Stimulated activated effector memory CD8-positive, alpha-beta T cell treated with anti-CD3 and anti-CD28 coated beads, Interleukin-12 subunit alpha, Interleukin-12 subunit beta, amount 100 ng/mL, for 72 hours (primary cell): ENCODE results near the gene EMP1.

Experiments used
- ATAC-seq: fragments of 150-1000 bp; cut with Tn5 transposase; 2 replicates; pipeline ENCODE4 v1.10.0; 2021
- DNase-seq, 2 donors: peaks; one replicate each; pipeline ENCODE4 v3.0.0; 2021 to 2022; ENCODE audit warnings: low spot score in 2 of 2
- H3K27ac Mint-ChIP-seq: one replicate; pipeline ENCODE4 v1.8.0; 2022; ENCODE audit warnings: mild to moderate bottlenecking, mixed read lengths
- H3K36me3 Mint-ChIP-seq: one replicate; pipeline ENCODE4 v1.8.0; 2022; ENCODE audit warnings: mild to moderate bottlenecking, mixed read lengths
- H3K4me1 Mint-ChIP-seq: one replicate; pipeline ENCODE4 v1.8.0; 2022; ENCODE audit warnings: mixed read lengths
- H3K4me3 Mint-ChIP-seq: one replicate; pipeline ENCODE4 v1.8.0; 2022; ENCODE audit warnings: mild to moderate bottlenecking, mixed read lengths
- H3K9me3 Mint-ChIP-seq: one replicate; pipeline ENCODE4 v1.8.0; 2022; ENCODE audit warnings: mixed read lengths

The EMP1 gene

GRCh38 chr12:13167226-13167625 is 29.3 kb upstream of the EMP1 start:
- H3K4me1 Mint-ChIP-seq = peaks cover 17% of the 10 kb centered on the region
- no peak overlapping the region for H3K4me3 Mint-ChIP-seq
- ATAC-seq = no peak
- H3K36me3 Mint-ChIP-seq = no peaks in the 10 kb centered on the region
- no peaks in the 10 kb centered on the region for H3K9me3 Mint-ChIP-seq
- H3K27ac Mint-ChIP-seq = no peak overlapping the region
- no peak for DNase-seq

DNA sequence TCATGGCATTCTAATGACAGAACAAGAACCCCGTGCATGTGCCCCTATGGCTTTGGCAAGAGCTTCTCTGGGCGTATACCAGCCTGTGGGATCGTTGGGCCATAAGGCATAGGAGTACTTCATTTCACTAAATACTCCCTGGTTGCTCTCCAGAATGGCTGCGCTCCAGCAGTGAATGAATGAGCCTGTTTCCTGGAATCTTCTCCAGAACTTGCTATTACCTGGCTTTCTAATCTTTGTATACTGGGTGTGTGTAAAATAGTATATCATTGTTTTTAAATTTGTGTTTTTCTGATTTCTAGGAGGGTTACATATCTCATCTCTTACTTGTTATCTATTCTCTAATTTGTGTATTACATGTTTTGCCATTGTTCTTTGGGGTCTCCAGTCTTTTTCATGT is 28.6 kb upstream of the EMP1 start:
- H3K27ac Mint-ChIP-seq = no peak overlapping the region
- no peak overlapping the region for H3K4me3 Mint-ChIP-seq
- DNase-seq (no peak), ATAC-seq (no peak)
- H3K4me1 Mint-ChIP-seq = peaks cover 21% of the 10 kb centered on the region
- no peaks in the 10 kb centered on the region for H3K36me3 Mint-ChIP-seq
- no peaks in the 10 kb centered on the region for H3K9me3 Mint-ChIP-seq

GRCh38 chr12:13169272-13169671 is 27.3 kb upstream of the EMP1 start:
- no peaks in the 10 kb centered on the region for H3K9me3 Mint-ChIP-seq
- ATAC-seq (no peak), DNase-seq (no peak)
- H3K36me3 Mint-ChIP-seq = no peaks in the 10 kb centered on the region
- no peak overlapping the region for H3K4me3 Mint-ChIP-seq
- H3K27ac Mint-ChIP-seq = no peak overlapping the region
- H3K4me1 Mint-ChIP-seq = peaks cover 35% of the 10 kb centered on the region

DNA sequence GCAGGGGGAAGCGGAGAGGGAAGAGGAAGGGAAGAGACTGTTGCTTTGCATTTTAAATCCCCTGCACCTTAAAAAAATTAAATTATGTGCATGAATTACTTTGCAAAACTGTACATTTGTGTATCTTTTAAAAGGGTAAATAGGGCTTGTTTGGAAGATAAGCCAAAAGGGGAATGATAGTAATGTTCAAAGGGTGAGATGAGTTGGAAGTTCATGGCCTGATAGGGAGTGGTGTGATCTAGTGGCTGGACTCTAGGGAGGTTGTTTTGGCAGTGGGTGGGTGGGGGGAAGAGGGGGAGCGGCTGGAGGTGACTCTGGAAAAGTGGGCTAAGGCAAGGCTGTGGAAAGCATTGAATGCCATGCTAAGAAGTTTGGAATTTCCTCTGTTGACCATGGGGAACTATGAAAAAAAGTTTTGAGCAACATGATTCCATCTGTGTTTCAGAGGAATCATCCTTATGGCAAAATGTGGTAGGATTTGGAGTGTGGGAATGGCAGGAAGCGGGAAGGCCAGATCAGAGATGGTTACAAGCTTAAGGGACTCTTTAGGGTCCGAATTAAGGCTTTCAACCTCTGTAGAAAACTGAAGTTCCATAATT is 25.5 kb upstream of the EMP1 start:
- Mint-ChIP-seq H3K9me3 (no peaks in the 10 kb centered on the region), H3K4me1 (peaks cover 20% of the 10 kb centered on the region), H3K36me3 (no peaks in the 10 kb centered on the region), H3K27ac (no peak overlapping the region), H3K4me3 (no peak overlapping the region)
- DNase-seq (no peak), ATAC-seq (no peak)

DNA sequence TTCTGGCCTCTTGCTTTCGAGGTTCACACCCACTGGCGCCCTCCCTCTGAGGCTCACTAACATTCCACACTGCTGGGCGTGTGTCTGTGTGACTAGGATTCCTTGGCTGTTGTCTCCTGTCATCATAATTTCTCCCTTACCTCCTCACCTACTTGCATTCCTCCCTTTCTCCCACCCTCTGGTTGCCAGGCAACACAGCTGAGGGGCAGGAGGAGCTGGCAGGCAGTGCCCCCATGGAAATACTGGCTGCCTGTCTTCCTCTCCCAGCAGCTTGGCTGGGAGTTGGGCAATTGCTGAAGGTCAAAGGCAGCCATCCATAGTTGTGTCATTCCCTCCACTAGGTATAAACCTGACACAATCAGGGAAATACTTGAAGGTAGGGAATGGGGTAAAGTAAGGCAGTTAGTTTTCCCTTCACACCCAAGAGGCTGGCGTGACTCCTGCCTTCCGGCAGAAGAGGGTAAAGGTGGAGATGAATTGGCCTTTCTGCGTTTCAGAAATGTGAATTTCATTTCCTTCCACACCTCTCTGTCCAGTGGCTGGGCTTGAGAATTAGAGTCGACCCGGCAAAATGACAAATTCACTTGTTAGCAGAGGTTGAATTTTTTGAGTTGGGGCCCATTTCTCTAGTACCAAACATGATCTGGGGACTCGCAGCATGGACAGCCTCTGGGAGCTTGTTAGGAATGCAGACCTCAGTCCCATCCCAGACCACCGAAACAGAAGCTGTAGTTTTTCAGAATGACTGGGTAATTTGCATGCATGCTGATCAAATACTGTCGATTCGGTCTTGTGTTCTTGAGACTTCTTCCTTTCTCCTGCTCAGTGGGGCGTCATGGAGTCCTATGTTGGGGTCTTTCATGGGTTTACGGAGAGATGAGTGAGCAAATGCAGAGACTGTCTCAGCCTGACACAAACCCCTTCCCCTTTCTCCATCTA is 24.3 kb upstream of the EMP1 start:
- ATAC-seq (no peak), DNase-seq (no peak)
- H3K36me3 Mint-ChIP-seq = no peaks in the 10 kb centered on the region
- no peak overlapping the region for H3K27ac Mint-ChIP-seq
- peaks cover 18% of the 10 kb centered on the region for H3K4me1 Mint-ChIP-seq
- no peaks in the 10 kb centered on the region for H3K9me3 Mint-ChIP-seq
- H3K4me3 Mint-ChIP-seq = no peak overlapping the region

DNA sequence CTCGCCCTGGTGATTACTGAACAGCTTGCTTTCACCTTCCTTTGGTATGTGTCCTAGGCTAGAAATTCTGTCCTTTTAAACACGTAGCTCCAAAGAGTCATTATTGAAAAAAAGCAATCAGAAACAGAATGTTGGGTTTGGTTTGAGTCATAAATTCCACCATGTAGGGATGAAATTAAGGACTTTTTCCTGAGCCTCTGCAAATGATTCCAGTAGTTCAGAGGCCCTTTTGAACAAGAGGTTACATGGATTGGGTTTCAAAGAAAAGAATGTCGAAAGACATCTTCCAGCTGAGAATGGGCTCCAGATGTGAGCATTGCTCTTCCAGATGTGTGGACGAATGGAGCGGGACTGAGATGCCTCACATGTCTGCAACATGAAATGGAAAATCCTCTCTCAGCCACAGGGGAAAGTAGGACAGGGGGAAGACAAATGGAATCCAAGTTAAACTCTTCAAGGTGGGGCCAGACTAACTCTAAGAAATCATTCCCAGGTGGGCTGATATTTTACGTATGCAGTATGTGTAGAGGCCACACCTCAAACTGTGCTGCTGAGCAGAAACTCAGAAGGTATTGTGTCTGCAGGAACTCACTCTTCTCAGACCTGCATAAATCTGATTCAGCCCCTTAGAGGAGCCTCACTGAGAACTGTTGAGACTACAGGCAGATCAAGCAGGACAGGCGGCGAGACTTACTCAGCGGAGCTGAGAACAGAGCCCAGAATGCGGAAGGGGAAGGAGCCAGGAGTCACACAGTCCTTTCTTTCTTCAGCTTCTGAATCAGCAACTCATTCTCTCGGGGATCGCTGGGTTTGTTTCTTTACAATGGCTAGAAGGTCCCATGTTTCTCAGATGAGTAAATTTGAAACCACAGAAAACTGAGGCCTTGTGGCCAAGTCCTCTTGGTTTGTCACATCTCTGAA is 23.3 kb upstream of the EMP1 start:
- H3K9me3 Mint-ChIP-seq = no peaks in the 10 kb centered on the region
- H3K36me3 Mint-ChIP-seq = no peaks in the 10 kb centered on the region
- no peak overlapping the region for H3K4me3 Mint-ChIP-seq
- ATAC-seq (peak; percentile 97), DNase-seq (peak in 1 of 2 donors; percentile 67)
- H3K4me1 Mint-ChIP-seq = peaks cover 27% of the 10 kb centered on the region
- no peak overlapping the region for H3K27ac Mint-ChIP-seq

DNA sequence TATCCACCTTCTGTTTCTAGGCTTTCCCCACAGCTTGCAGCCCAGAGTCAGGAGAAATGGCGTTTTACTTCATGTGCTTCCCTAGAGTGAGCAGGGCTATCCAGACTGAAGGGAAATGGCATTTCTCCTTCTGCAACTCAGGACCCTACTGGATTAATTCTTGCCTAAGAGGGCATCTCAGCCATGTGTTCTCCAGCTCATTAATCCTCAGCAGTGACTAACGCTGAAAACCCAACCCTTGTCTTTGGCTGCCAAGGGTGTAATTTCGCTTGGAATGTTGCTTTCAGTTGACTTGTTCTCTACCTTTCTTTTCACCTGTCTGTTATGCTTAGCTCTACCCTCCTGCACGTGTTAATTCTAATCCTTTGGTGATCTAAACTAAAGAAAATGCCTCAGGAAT is 21.0 kb upstream of the EMP1 start:
- Mint-ChIP-seq H3K4me1 (peaks cover 43% of the 10 kb centered on the region), H3K27ac (no peak overlapping the region)

DNA sequence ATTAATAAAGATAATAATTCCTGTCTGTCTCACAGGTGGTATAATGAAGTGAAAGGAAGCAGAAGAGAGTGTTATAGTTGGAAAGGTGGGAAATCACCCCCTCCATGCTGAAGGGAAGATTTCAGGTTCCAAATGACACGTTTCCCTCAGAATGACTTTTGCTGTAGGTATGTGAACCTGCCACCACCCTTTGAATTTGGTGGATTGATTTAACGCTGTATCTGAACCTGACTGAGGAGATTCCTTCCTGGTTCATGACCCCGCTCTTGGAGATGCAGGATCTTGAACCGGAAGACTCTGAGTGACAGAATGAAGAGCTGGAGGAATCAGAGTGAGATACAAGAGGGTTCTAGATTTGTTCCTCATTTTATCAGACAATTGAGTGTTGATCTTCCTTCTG is 20.3 kb upstream of the EMP1 start:
- Mint-ChIP-seq H3K4me1 (peaks cover 43% of the 10 kb centered on the region), H3K4me3 (no peak overlapping the region), H3K9me3 (no peaks in the 10 kb centered on the region), H3K36me3 (no peaks in the 10 kb centered on the region), H3K27ac (no peak overlapping the region)
- ATAC-seq (no peak), DNase-seq (no peak)

More for the DNA sequence above, 21.0 kb upstream of the EMP1 start:
- H3K4me3 Mint-ChIP-seq = no peak overlapping the region
- no peaks in the 10 kb centered on the region for H3K9me3 Mint-ChIP-seq
- DNase-seq (no peak), ATAC-seq (no peak)
- no peaks in the 10 kb centered on the region for H3K36me3 Mint-ChIP-seq

- H3K4me1 Mint-ChIP-seq = peaks cover 49% of the 10 kb centered on the region
- H3K4me3 Mint-ChIP-seq = no peak overlapping the region
- H3K36me3 Mint-ChIP-seq = no peaks in the 10 kb centered on the region
- ATAC-seq (no peak), DNase-seq (no peak)
- no peak overlapping the region for H3K27ac Mint-ChIP-seq
- H3K9me3 Mint-ChIP-seq = no peaks in the 10 kb centered on the region
Observed at GRCh38 chr12:13177373-13177772, 19.2 kb upstream of the EMP1 start.

GRCh38 chr12:13177906-13178305 is 18.6 kb upstream of the EMP1 start:
- peaks cover 45% of the 10 kb centered on the region for H3K4me1 Mint-ChIP-seq

GRCh38 chr12:13178568-13179210 is 17.8 kb upstream of the EMP1 start:
- Mint-ChIP-seq H3K4me1 (peaks cover 39% of the 10 kb centered on the region), H3K36me3 (no peaks in the 10 kb centered on the region), H3K27ac (no peak overlapping the region), H3K4me3 (peak overlapping the region; percentile 65), H3K9me3 (no peaks in the 10 kb centered on the region)
- ATAC-seq (no peak), DNase-seq (no peak)

More at GRCh38 chr12:13177906-13178305, 18.6 kb upstream of the EMP1 start:
- Mint-ChIP-seq H3K27ac (no peak overlapping the region), H3K9me3 (no peaks in the 10 kb centered on the region), H3K4me3 (no peak overlapping the region), H3K36me3 (no peaks in the 10 kb centered on the region)
- no peak for DNase-seq
- ATAC-seq = no peak

DNA sequence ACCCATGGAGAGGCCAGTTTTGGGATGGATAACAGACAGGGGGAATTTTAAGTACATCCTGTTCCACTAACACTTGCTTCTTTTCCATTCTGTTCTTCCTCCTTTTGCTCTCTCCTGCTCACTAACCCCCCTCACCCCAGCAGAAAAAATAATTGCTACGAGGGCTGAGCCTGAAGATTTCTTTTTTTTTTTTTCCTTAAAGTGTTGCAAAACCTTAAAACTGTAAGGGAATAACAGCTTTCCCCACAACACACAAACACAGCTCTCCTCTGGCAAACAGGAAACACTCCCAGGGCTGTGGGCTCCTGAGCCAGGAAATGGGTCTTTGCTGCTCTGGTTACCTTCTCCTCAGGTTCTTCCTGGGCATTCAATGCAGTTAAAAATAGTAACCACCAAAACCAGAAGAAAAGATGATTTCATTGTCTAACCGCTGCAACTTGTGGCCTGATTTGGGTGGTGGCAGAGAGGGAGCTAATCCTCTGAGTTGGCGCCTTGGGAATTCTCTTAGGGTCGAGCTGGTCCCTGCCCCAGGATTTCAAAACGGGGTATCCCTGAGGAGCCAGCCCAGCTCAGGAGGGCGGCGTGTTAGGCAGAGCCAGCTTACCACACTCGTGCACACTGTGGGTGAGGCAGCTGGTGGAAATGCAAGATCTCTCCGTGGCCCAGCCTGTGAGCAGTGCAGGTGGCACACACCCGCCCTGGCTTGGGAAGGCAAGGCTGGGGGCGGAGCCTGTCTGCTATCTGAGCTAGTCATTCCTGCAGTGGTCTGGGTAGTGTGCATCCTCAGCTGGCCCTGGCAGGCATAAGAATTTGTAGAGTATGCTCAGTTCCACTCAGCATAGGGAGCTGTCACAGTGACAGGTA is 17.1 kb upstream of the EMP1 start:
- DNase-seq (peak; percentile 37 to 61), ATAC-seq (peak; percentile 93)
- no peak overlapping the region for H3K27ac Mint-ChIP-seq
- peak overlapping the region; percentile 65 for H3K4me3 Mint-ChIP-seq
- H3K9me3 Mint-ChIP-seq = no peaks in the 10 kb centered on the region
- H3K4me1 Mint-ChIP-seq = peaks cover 39% of the 10 kb centered on the region
- no peaks in the 10 kb centered on the region for H3K36me3 Mint-ChIP-seq

DNA sequence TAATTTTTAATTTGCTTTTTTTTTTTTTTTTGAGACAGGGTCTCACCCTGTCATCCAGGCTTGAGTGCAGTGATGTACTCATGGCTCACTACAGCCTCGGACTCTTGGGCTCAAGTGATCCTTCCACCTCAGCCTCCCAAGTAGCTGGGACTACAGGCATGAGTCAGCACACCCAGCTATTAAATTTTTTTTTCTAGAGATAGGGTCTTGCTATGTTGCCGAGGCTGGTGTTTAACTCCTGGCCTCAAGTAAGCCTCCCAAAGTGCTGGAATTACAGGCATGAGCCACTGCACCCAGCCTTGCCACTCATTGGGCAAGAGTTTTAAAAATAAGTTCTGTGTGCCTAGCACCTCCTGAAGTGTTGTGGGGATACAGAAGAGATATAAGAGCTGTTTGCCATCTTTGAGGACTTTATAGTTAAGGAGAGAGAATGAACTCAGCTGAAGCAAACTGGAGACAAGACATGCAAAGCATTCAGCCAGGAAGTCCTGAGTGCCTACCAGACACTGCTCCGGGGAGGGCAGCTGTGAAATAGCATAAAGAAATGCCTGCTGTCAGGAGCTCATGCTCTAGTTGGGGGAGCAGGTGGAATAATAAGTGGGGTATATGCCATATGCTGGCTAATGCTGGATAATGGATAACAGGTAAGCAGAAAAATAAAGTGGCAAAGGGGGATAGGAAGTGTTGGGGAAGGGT is 15.0 kb upstream of the EMP1 start:
- H3K9me3 Mint-ChIP-seq = no peaks in the 10 kb centered on the region
- DNase-seq (no peak), ATAC-seq (no peak)
- no peak overlapping the region for H3K4me3 Mint-ChIP-seq
- no peak overlapping the region for H3K27ac Mint-ChIP-seq
- no peaks in the 10 kb centered on the region for H3K36me3 Mint-ChIP-seq
- peaks cover 40% of the 10 kb centered on the region for H3K4me1 Mint-ChIP-seq

DNA sequence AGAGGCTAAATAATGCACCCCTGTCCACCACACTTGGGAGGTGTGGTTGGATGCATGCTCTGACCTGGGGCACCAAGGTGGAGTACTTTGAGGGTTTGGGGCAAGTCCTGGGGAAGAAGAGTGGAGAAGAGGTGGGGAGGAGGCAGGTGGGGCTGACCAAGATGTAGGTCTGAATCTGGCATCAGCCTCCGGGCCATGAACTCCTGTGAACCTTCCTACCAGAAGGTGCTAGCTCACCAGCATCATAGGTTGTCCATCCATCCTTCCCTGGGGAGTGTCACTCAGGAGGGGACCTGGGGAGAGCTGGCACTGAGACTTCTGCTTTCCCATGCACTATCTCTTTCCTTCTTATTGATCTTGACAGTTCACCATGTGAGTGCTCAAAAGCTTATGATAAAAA is 13.6 kb upstream of the EMP1 start:
- Mint-ChIP-seq H3K4me1 (peaks cover 35% of the 10 kb centered on the region), H3K36me3 (no peaks in the 10 kb centered on the region), H3K9me3 (no peaks in the 10 kb centered on the region)

More for the DNA sequence above, 13.6 kb upstream of the EMP1 start:
- no peak for DNase-seq
- no peak for ATAC-seq
- Mint-ChIP-seq H3K4me3 (no peak overlapping the region), H3K27ac (no peak overlapping the region)
